ENCODE results near the gene TMEM108.

The TMEM108 gene

DNA sequence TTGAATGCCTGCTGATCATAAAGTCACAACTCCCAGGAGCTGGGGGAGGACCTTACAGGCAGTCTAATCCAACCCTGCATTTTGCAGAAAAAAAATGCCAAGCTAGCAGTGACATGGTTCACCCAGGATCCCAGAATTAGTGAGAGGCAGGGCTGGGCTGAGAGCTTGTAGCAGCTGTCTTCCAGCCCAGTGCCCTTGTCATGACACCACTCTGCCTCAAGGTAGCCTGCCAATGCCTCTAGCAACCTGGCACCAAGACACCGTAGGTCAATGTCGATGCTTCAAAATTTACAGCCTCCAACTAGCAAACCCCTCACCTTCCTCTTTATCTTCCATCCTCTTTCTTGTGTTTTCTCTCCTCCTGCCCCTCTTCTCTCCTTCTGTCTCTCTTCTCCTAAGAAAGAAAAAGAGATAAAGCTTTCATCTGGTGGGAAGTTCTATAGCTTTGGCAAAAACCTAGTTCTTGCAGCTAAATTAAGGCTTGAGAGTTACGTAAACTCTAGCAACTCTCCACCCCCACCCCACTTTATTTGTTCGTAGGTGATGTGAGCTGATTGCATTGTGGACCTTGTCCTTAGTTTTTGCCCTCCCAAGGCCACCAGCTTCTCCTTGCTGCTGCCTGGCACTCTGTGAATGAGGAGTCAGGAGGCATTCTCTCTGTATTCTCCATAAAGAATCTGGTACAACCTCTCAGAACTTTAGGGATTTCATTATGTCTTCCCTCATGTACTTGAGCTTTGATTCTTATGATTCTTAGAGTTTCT lies 343.3 kb downstream of the TMEM108 start:
- Histone ChIP-seq H3K4me1 (ENCODE audit: control insufficient read depth, insufficient read depth, low read length, poor library complexity, severe bottlenecking) (no peaks in the 10 kb centered on the region), H3K27ac (ENCODE audit: low read depth, low read length, severe bottlenecking) (no peak overlapping the region), H3K36me3 (ENCODE audit: control insufficient read depth, insufficient read depth, low read length) (no peaks in the 10 kb centered on the region), H3K4me3 (ENCODE audit: extremely low read depth, insufficient read depth, low read length, poor library complexity, severe bottlenecking) (no peak overlapping the region), H3K9me3 (ENCODE audit: control insufficient read depth, low read length) (no peaks in the 10 kb centered on the region)
- 44% methylated on average over 2 of the region's 4 CpGs; no CpG with 5 or more reads in 1 of the 2 experiments for WGBS, 2 experiments (ENCODE audit: insufficient coverage in 2 of 2)

- 94% methylated on average over 3 of the region's 3 CpGs; no CpG with 5 or more reads in 1 of the 2 experiments for WGBS, 2 experiments (ENCODE audit: insufficient coverage in 2 of 2)
- H3K27ac ChIP-seq (ENCODE audit: low read depth, low read length, severe bottlenecking) = no peak overlapping the region
- no peak overlapping the region for H3K4me3 ChIP-seq (ENCODE audit: extremely low read depth, insufficient read depth, low read length, poor library complexity, severe bottlenecking)
- no peaks in the 10 kb centered on the region for H3K36me3 ChIP-seq (ENCODE audit: control insufficient read depth, insufficient read depth, low read length)
- no peaks in the 10 kb centered on the region for H3K4me1 ChIP-seq (ENCODE audit: control insufficient read depth, insufficient read depth, low read length, poor library complexity, severe bottlenecking)
- no peaks in the 10 kb centered on the region for H3K9me3 ChIP-seq (ENCODE audit: control insufficient read depth, low read length)
Observed at GRCh38 chr3:133383175-133383574, 345.0 kb downstream of the TMEM108 start.

GRCh38 chr3:133383741-133384140 lies 345.6 kb downstream of the TMEM108 start:
- Histone ChIP-seq H3K9me3 (ENCODE audit: control insufficient read depth, low read length) (no peaks in the 10 kb centered on the region), H3K27ac (ENCODE audit: low read depth, low read length, severe bottlenecking) (no peak overlapping the region), H3K4me1 (ENCODE audit: control insufficient read depth, insufficient read depth, low read length, poor library complexity, severe bottlenecking) (no peaks in the 10 kb centered on the region), H3K36me3 (ENCODE audit: control insufficient read depth, insufficient read depth, low read length) (no peaks in the 10 kb centered on the region), H3K4me3 (ENCODE audit: extremely low read depth, insufficient read depth, low read length, poor library complexity, severe bottlenecking) (no peak overlapping the region)
- 85 to 89% methylated on average over 2 to 4 of the region's 5 CpGs for WGBS, 2 experiments (ENCODE audit: insufficient coverage in 2 of 2)

GRCh38 chr3:133384331-133385027 lies 346.3 kb downstream of the TMEM108 start:
- Histone ChIP-seq H3K9me3 (ENCODE audit: control insufficient read depth, low read length) (no peaks in the 10 kb centered on the region), H3K4me1 (ENCODE audit: control insufficient read depth, insufficient read depth, low read length, poor library complexity, severe bottlenecking) (no peaks in the 10 kb centered on the region), H3K27ac (ENCODE audit: low read depth, low read length, severe bottlenecking) (no peak overlapping the region), H3K4me3 (ENCODE audit: extremely low read depth, insufficient read depth, low read length, poor library complexity, severe bottlenecking) (no peak overlapping the region), H3K36me3 (ENCODE audit: control insufficient read depth, insufficient read depth, low read length) (no peaks in the 10 kb centered on the region)
- 17 to 22% methylated on average over 10 of the region's 13 CpGs for WGBS, 2 experiments (ENCODE audit: insufficient coverage in 2 of 2)

DNA sequence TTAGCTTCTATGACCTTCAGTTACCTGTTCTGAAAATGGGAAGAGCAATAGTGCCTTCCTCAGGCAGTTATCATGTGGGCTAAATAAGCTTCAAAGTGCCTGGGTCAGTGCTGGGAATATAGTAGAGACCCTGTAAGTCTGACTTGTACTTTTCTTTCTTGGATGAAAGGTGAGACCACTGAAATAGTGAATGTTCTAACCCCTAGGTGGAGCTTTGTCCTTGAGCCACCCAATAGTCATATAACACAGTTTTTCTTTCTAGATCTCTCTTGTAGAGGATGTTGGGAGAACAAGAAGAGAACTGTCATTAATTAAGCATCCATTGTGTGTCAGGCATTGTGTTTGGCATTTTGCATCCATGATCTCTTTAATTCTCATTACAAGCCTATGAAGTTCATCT lies 348.7 kb downstream of the TMEM108 start:
- H3K9me3 ChIP-seq (ENCODE audit: control insufficient read depth, low read length) = no peaks in the 10 kb centered on the region
- no peak overlapping the region for H3K4me3 ChIP-seq (ENCODE audit: extremely low read depth, insufficient read depth, low read length, poor library complexity, severe bottlenecking)
- no peak overlapping the region for H3K27ac ChIP-seq (ENCODE audit: low read depth, low read length, severe bottlenecking)
- H3K4me1 ChIP-seq (ENCODE audit: control insufficient read depth, insufficient read depth, low read length, poor library complexity, severe bottlenecking) = no peaks in the 10 kb centered on the region
- no peaks in the 10 kb centered on the region for H3K36me3 ChIP-seq (ENCODE audit: control insufficient read depth, insufficient read depth, low read length)

DNA sequence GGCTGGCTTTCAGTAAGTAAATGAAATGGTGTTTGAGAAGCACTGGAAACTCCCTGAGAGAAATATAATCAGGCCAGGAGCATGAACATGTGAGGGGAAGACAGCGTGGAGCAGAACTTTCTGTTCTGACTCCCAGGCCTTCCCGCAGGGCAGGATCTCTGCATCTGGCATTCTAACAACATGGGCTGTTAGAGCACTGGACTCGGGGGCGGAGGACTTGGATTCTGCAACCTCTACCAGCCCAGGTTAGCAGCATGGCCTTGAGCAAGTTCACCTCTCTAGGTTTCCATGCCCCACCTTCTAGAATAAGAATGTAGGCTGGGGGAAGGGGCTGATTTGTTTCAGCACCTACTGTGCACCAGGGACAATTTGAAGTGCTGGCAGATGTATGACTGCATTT lies 349.1 kb downstream of the TMEM108 start:
- Histone ChIP-seq H3K9me3 (ENCODE audit: control insufficient read depth, low read length) (no peaks in the 10 kb centered on the region), H3K36me3 (ENCODE audit: control insufficient read depth, insufficient read depth, low read length) (no peaks in the 10 kb centered on the region)
- 90 to 92% methylated on average over 4 of the region's 4 CpGs for WGBS, 2 experiments (ENCODE audit: insufficient coverage in 2 of 2)

DNA sequence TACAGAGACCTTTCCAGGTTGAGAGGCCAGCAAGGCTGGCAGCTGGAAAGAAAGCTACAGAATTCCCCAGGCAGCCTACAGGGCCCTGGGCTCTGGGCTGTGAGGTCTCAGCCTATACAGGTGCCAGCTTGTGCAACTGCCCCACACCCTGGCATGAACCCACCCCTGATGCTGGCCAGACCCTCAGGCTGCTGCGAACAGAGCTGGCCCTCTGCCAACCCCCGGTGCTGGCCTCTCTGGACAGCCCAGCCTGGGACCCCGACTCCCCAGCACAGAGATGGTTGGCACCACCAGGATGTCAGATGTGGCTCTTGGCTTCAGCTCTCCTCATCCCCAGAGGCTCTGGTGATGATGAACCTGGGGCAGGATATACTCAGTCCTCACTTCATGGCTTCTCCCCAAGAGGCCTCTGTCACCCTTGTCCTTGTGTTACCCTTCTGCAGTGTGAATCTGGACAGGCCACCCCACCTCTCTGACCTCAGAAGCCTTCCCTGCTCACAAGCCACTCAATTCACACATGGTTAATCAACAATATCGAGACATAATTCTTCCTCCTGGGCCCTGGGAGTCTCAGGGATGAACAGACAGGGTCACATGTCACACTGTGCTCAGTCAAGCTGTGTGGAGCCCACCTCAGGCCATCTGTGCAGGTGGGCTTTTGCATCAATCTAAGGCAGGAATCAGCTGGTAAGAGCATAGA lies 350.7 kb downstream of the TMEM108 start:
- H3K4me3 ChIP-seq (ENCODE audit: extremely low read depth, insufficient read depth, low read length, poor library complexity, severe bottlenecking) = no peak overlapping the region
- H3K4me1 ChIP-seq (ENCODE audit: control insufficient read depth, insufficient read depth, low read length, poor library complexity, severe bottlenecking) = no peaks in the 10 kb centered on the region
- no peaks in the 10 kb centered on the region for H3K36me3 ChIP-seq (ENCODE audit: control insufficient read depth, insufficient read depth, low read length)
- H3K27ac ChIP-seq (ENCODE audit: low read depth, low read length, severe bottlenecking) = no peak overlapping the region
- no peaks in the 10 kb centered on the region for H3K9me3 ChIP-seq (ENCODE audit: control insufficient read depth, low read length)
- WGBS, 2 experiments (ENCODE audit: insufficient coverage in 2 of 2) = 88 to 98% methylated on average over 4 of the region's 4 CpGs

More for the DNA sequence above, 349.1 kb downstream of the TMEM108 start:
- H3K4me1 ChIP-seq (ENCODE audit: control insufficient read depth, insufficient read depth, low read length, poor library complexity, severe bottlenecking) = no peaks in the 10 kb centered on the region
- no peak overlapping the region for H3K27ac ChIP-seq (ENCODE audit: low read depth, low read length, severe bottlenecking)
- no peak overlapping the region for H3K4me3 ChIP-seq (ENCODE audit: extremely low read depth, insufficient read depth, low read length, poor library complexity, severe bottlenecking)

DNA sequence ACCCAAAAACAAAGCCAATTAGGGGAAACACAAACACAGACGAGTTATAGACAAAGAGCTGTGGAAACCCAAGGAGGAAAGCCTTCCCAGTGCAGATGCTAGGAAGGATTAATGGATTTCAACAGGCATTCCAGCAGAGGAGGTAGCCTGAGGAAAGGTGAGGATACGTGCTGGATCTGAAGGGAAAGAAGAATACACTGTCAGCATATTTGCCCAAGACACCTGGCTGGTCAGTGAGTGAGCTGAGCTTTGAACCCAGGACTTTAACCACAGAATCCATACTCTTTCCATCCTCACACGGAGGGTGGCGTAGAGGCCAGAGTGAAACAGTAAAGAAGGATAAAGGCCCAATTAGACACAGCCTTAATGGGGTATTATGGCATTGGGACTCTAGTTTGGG lies 352.5 kb downstream of the TMEM108 start:
- no peaks in the 10 kb centered on the region for H3K4me1 ChIP-seq (ENCODE audit: control insufficient read depth, insufficient read depth, low read length, poor library complexity, severe bottlenecking)
- WGBS, 2 experiments (ENCODE audit: insufficient coverage in 2 of 2) = 88 to 100% methylated on average over 1 to 2 of the region's 4 CpGs
- H3K36me3 ChIP-seq (ENCODE audit: control insufficient read depth, insufficient read depth, low read length) = no peaks in the 10 kb centered on the region
- no peak overlapping the region for H3K4me3 ChIP-seq (ENCODE audit: extremely low read depth, insufficient read depth, low read length, poor library complexity, severe bottlenecking)
- H3K27ac ChIP-seq (ENCODE audit: low read depth, low read length, severe bottlenecking) = no peak overlapping the region
- no peaks in the 10 kb centered on the region for H3K9me3 ChIP-seq (ENCODE audit: control insufficient read depth, low read length)

GRCh38 chr3:133393204-133393603 lies 355.0 kb downstream of the TMEM108 start:
- H3K9me3 ChIP-seq (ENCODE audit: control insufficient read depth, low read length) = no peaks in the 10 kb centered on the region
- 86 to 100% methylated on average over 1 of the region's 1 CpG for WGBS, 2 experiments (ENCODE audit: insufficient coverage in 2 of 2)

DNA sequence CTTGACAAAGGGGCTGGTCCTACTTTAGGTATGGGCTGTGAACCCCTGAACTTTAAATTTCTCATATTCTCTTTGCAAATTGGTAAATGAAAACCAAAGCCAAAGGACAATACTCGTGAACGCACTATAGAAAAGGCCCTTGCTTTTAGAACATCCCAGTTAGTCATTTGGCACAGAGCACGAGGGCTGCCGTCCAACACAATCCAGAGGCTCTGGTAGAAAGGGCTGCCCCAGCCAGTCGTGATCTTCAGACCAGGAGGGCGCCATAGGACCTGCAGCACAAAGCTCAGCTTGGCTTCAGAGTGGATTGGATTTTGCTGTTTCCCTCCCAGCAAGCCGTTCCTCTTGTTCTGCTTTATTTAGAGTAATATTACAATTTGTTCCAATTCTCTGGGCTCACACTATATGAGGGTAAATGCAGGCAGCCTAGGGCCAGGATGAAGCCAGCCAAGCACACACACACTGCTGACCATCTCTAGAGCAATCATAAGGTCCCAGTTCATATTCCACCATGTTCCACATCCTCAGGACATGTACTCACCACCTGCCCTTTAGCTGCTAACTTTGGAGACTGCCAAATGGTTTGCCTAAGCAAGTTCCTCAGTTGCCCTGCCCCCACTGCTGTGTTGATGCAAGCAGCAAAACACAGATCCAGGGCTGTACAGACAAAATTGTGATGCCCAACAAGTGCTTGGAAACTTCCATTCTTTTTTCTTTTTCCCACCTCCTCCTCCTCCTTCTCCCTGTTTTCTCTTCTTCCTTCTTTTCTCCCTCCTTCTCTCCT lies 355.7 kb downstream of the TMEM108 start:
- WGBS, 2 experiments (ENCODE audit: insufficient coverage in 2 of 2) = 89 to 94% methylated on average over 4 to 6 of the region's 7 CpGs
- Histone ChIP-seq H3K27ac (ENCODE audit: low read depth, low read length, severe bottlenecking) (no peak overlapping the region), H3K36me3 (ENCODE audit: control insufficient read depth, insufficient read depth, low read length) (no peaks in the 10 kb centered on the region), H3K4me3 (ENCODE audit: extremely low read depth, insufficient read depth, low read length, poor library complexity, severe bottlenecking) (no peak overlapping the region), H3K4me1 (ENCODE audit: control insufficient read depth, insufficient read depth, low read length, poor library complexity, severe bottlenecking) (no peaks in the 10 kb centered on the region), H3K9me3 (ENCODE audit: control insufficient read depth, low read length) (no peaks in the 10 kb centered on the region)

More at GRCh38 chr3:133393204-133393603, 355.0 kb downstream of the TMEM108 start:
- H3K36me3 ChIP-seq (ENCODE audit: control insufficient read depth, insufficient read depth, low read length) = no peaks in the 10 kb centered on the region
- H3K27ac ChIP-seq (ENCODE audit: low read depth, low read length, severe bottlenecking) = no peak overlapping the region
- H3K4me1 ChIP-seq (ENCODE audit: control insufficient read depth, insufficient read depth, low read length, poor library complexity, severe bottlenecking) = no peaks in the 10 kb centered on the region
- H3K4me3 ChIP-seq (ENCODE audit: extremely low read depth, insufficient read depth, low read length, poor library complexity, severe bottlenecking) = no peak overlapping the region
